Activated CD4-positive, alpha-beta T cell treated with anti-CD3 and anti-CD28 coated beads, Interleukin-2, Interleukin-4, amounts not matched to agents 100 ng/mL and 50 ng/mL, durations not matched to agents 16 hours and 8 hours (primary cell): ENCODE results near the gene WFDC11.

ENCODE experiments used
- DNase-seq: peaks from one replicate; pipeline ENCODE4 v3.0.0-alpha.2; 2020; ENCODE audit warnings: low spot score

WFDC11 gene

DNA sequence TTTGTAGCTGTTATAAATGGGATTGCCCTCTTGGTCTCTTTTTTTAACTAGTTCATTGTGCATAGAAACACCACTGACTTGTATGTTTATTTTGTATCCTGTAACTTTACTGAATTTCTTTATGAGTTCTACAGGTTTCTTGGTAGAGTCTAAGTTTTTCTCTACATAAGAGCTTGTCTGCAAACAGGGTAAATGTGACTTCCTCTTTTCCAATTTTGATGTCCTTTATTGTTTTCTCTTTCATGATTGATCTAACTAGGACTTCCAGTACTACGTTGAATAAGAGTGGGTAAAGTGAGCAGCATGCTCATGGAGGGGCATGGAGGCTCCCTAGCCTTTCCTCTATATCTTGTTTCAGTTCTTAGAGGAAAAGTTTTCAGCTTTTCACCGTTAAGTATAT lies 43.5 kb downstream of the WFDC11 start:
- no peak for DNase-seq

GRCh38 chr20:45621593-45621992 lies 48.4 kb downstream of the WFDC11 start:
- no peak for DNase-seq

- DNase-seq = no peak
Observed at GRCh38 chr20:45617591-45617990, 52.4 kb downstream of the WFDC11 start.

DNA sequence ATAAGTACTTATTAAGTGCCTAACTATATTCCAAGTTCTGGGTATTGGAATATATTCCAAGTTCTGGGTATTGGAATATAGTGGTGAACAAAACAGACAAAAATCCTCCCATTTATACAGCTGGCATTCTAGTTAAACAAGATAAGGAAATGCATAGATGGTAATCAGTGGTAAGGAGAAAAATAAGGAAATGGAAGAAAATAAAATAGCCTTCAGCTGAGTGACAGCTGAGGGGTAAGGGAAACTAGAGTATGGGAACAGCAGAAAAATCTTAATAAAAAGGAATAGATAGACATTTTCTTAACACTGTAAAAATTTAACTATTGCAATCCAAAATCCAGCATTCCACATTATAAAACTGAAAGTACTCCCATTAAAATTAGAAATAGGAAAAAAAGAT lies 57.7 kb downstream of the WFDC11 start:
- no peak for DNase-seq

- peak; percentile 35 for DNase-seq
Observed at GRCh38 chr20:45611054-45611453, 59.0 kb downstream of the WFDC11 start.

DNA sequence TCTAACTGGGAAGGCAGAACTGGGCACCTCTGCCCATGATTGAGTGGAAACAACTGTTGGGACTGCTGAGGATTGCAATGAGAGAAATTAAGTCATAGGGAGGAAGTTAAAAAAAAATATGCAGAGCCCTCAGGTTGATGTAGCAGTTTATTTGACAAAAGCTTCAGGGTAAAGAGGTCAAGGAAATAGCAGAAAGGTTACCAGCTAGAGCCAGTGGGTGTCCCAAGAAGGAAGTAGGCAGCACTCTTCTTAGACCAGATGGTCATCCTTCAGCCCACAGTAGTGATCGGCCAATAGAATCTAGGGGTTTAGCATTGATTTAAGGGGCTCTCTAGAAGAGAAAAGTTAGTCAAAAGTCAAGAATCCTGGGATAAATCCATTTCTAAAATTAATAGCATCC lies 62.2 kb downstream of the WFDC11 start:
- DNase-seq = no peak
